Cerebellar cortex (tissue), 1 donor: ENCODE measurements around the gene CLSTN1.
A peak's percentile ranks its signal among the peaks of the same experiment; 100 is the strongest.

Experiments
- DNase-seq: peaks from one replicate; pipeline ENCODE4 v3.0.0-alpha.2; 2015; ENCODE audit warnings: low spot score

Gene CLSTN1

GRCh38 chr1:9850442-9851162 lies 26.8 kb upstream of the CLSTN1 start:
- peak; percentile 43 for DNase-seq

- peak; percentile 92 for DNase-seq
Observed at GRCh38 chr1:9849691-9850441, 26.1 kb upstream of the CLSTN1 start.

- no peak for DNase-seq
Observed at GRCh38 chr1:9848022-9848421, 24.3 kb upstream of the CLSTN1 start.

DNA sequence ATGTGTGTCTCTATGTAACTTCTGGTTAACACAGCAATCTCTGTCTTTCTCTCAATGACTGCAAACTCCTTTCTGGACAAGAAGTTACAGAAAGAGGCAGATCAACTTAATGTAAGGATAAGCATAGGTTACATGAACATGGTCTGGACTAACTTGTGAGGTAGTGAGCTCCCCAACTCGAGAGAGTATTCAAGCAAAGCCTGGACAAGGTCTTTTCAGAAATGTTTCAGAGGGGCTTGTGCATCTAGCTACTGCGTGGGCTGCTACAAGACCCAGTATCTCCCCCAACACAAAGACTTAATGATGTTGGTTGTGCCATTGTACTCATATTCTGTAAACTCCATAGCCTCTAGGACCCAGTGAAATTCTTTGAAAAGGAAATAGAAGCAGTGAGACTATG lies 23.5 kb upstream of the CLSTN1 start:
- no peak for DNase-seq

GRCh38 chr1:9846611-9847171 lies 22.9 kb upstream of the CLSTN1 start:
- no peak for DNase-seq

- DNase-seq, result peak; percentile 55
Observed at GRCh38 chr1:9845914-9846313, 22.1 kb upstream of the CLSTN1 start.

- no peak for DNase-seq
Observed at GRCh38 chr1:9844756-9845155, 21.0 kb upstream of the CLSTN1 start.

DNA sequence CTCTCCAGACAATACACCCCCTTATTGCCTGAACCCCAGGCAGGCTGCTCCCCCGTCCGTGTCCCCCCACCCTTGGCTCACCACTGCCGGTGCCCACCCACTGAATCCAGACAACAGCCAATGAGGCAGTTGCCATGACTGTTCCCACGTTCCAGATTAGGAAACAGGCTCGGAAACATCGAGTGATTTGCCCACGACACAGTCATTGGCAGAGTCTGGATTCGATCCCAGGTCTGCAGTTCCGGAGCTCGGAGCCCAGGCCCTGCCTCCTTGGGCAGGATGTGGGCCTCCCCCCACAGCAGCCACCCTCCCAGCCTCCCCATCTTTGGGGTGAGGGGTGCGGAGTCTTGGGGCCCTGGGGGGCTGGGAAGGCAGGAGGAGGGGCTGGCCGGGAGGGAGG lies 20.3 kb upstream of the CLSTN1 start:
- DNase-seq, result peak; percentile 38

DNA sequence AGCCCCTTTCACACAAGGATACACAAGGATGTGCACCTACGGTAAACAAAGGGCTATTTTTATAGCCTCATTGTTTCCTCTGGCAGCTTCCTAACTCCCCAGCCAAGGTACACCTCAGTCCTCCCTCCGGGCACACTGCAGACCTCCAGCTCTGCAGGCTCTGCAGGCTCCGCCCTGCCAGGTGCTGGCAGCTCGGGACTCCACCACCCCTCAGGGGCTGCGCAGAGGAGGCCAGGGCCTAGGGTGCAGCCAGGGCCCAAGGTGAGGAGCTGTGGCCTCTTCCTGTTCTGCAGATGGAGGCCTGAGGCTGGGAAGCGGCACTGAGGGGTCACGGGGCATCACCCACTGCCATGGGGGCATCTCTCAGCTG lies 19.8 kb upstream of the CLSTN1 start:
- peak; percentile 46 for DNase-seq

DNA sequence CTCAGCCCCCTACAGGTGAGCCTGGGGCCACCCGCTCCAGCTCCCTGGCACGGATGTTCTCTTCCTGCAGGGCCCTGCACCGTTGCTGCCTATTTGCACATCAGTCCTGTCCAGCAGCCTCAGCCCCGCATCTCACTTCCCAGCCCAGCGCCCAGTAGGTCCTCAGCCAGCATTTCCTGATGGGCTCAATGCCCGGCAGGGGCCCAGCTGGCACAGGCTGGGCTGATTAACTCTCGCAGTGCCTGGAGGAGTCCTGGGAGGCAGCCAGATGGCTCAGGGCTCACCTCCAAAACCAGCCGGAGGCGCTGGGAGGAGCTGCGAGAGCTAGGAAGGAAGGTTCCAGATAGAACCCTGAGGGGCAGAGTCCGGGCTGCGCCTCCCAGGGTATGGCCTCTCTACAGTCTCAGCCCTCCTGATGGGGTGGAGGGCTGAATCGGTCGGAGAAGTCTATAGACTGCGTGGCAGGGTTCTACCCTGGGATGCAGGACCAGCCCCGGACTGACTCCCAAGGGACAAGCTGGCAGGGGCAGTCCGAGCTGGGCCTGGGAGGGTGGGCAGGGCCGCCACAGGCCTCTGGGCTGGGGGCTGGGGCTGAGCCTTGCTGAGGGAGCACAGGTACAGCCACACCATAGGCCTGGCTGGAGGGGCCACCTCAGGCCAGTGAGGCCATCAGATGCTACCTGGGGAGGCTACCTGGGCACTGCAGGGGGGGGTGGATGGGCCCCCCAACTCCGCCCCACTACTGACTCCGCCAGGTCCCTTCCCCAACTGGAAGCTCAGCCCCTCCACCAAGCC lies 19.2 kb upstream of the CLSTN1 start:
- DNase-seq, result peak; percentile 84

GRCh38 chr1:9842073-9842711 lies 18.4 kb upstream of the CLSTN1 start:
- no peak for DNase-seq

GRCh38 chr1:9841460-9841859 lies 17.7 kb upstream of the CLSTN1 start:
- DNase-seq, result no peak

GRCh38 chr1:9840176-9840575 lies 16.4 kb upstream of the CLSTN1 start:
- no peak for DNase-seq

DNA sequence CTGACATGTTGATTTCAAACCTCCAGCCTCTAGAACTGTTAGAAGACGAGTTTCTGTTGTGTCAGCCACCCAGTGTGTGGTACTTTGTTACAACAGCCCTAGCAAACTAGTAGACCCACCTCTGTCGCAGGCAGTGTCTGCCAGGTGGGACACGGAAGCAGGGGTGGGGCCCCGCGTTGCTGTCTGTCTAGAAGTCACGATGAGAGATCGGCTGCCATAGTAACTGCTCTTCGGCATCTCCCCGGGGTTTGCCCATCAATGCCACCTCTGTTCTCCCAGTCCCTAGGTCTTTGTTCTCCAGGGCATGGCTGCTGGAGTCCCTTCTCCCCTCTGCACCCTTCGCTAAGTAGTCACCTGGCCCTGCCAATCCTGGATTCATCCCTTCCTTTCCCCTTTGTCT lies 15.2 kb upstream of the CLSTN1 start:
- DNase-seq, result no peak

GRCh38 chr1:9836632-9836960 lies 12.8 kb upstream of the CLSTN1 start:
- DNase-seq, result no peak

- peak; percentile 91 for DNase-seq
Observed at GRCh38 chr1:9835758-9836631, 12.2 kb upstream of the CLSTN1 start.

GRCh38 chr1:9835404-9835757 lies 11.6 kb upstream of the CLSTN1 start:
- no peak for DNase-seq

- no peak for DNase-seq
Observed at GRCh38 chr1:9833632-9834031, 9.9 kb upstream of the CLSTN1 start.

GRCh38 chr1:9827558-9828185 lies 3.9 kb upstream of the CLSTN1 start:
- no peak for DNase-seq

- DNase-seq, result no peak
Observed at GRCh38 chr1:9826616-9827015, 2.9 kb upstream of the CLSTN1 start.

GRCh38 chr1:9826087-9826486 lies 2.3 kb upstream of the CLSTN1 start:
- no peak for DNase-seq
